Neural cell (in vitro differentiated cells): ENCODE data around the gene FKRP. TPM values are rescaled to one million over a fixed set of nuclear protein-coding genes. Genes with fewer than 3 reads are reported as not detected.

Source experiments
- H2AFZ ChIP-seq: fragments of 200-600, 300-800 bp; sonication (generic), shearing (Covaris generic); 2 replicates; pipeline ENCODE4 v1.6.0; 2014; ENCODE audit warnings: low read depth, mild to moderate bottlenecking, antibody characterized with exemption, low read length, moderate library complexity
- H3F3A ChIP-seq: fragments of 200-600 bp; shearing (Covaris generic); 2 replicates; pipeline ENCODE4 v1.6.1; 2016; ENCODE audit warnings: mild to moderate bottlenecking, moderate library complexity, mixed read lengths, antibody characterized with exemption, low read length; ENCODE audit not compliant: insufficient read depth, poor library complexity, severe bottlenecking
- H3K27ac ChIP-seq: fragments of 200-600, 300-800 bp; sonication (generic), shearing (Covaris generic); 2 replicates; pipeline ENCODE4 v1.5.1; 2014; ENCODE audit warnings: mild to moderate bottlenecking, low read length, moderate library complexity
- H3K27me3 ChIP-seq: fragments of 300-800, 200-600 bp; sonication (generic), shearing (Covaris generic); 2 replicates; pipeline ENCODE4 v1.6.0; 2014; ENCODE audit warnings: mild to moderate bottlenecking, low read depth, low read length, moderate library complexity; ENCODE audit not compliant: insufficient read depth
- H3K36me3 ChIP-seq: fragments of 300-800, 200-600 bp; sonication (generic), shearing (Covaris generic); 2 replicates; pipeline ENCODE4 v1.5.1; 2014; ENCODE audit warnings: mild to moderate bottlenecking, antibody characterized with exemption, low read length, moderate library complexity; ENCODE audit not compliant: insufficient read depth
- H3K4me2 ChIP-seq: fragments of 300-800, 200-600 bp; sonication (generic), shearing (Covaris generic); 2 replicates; pipeline ENCODE4 v1.6.0; 2014; ENCODE audit warnings: mild to moderate bottlenecking, low read length
- H3K4me3 ChIP-seq: fragments of 300-800, 200-600 bp; sonication (generic), shearing (Covaris generic); 2 replicates; pipeline ENCODE4 v1.5.1; 2014; ENCODE audit warnings: mild to moderate bottlenecking, low read length, moderate library complexity
- H3K79me2 ChIP-seq: fragments of 200-600 bp; shearing (Covaris generic); replicated peaks from 2 replicates; pipeline ENCODE4 v1.6.0; 2014; ENCODE audit warnings: mild to moderate bottlenecking, low read length, moderate library complexity; ENCODE audit not compliant: insufficient read depth
- H3K9ac ChIP-seq: fragments of 300-800, 200-600 bp; sonication (generic), shearing (Covaris generic); 2 replicates; pipeline ENCODE4 v1.6.1; 2016; ENCODE audit warnings: mild to moderate bottlenecking, low read length, mixed read lengths
- H3K9me2 ChIP-seq: fragments of 200-600 bp; shearing (Covaris generic); 2 replicates; pipeline ENCODE4 v1.6.1; 2016; ENCODE audit warnings: mild to moderate bottlenecking, low read length, mixed read lengths; ENCODE audit not compliant: insufficient read depth
- H3K9me3 ChIP-seq: fragments of 200-600, 300-800 bp; sonication (generic), shearing (Covaris generic); 2 replicates; pipeline ENCODE4 v1.6.1; 2016; ENCODE audit warnings: mild to moderate bottlenecking, mixed run types, low read length, moderate library complexity, mixed read lengths
- H4K20me1 ChIP-seq: fragments of 200-600 bp; shearing (Covaris generic); 2 replicates; pipeline ENCODE4 v1.6.1; 2016; ENCODE audit warnings: mild to moderate bottlenecking, mixed run types; ENCODE audit not compliant: insufficient read depth
- CTCF ChIP-seq: fragments of 450-650 bp; IDR thresholded peaks from 2 replicates; pipeline ENCODE4 v1.5.1; 2014; ENCODE audit warnings: antibody characterized with exemption, mild to moderate bottlenecking, moderate library complexity; ENCODE audit not compliant: poor library complexity, severe bottlenecking
- EP300 ChIP-seq: fragments of 450-650 bp; conservative IDR thresholded peaks from 2 replicates; pipeline ENCODE4 v1.6.1; 2014; ENCODE audit warnings: antibody characterized with exemption, mild to moderate bottlenecking, moderate library complexity; ENCODE audit not compliant: poor library complexity, severe bottlenecking
- EZH2 ChIP-seq: fragments of 200-600, 300-800 bp; shearing (Covaris generic), sonication (generic); IDR thresholded peaks from 2 replicates; pipeline ENCODE4 v1.6.1; 2014; ENCODE audit warnings: antibody characterized with exemption, low read length, borderline replicate concordance, mild to moderate bottlenecking; ENCODE audit not compliant: insufficient read depth, poor library complexity, severe bottlenecking
- MXI1 ChIP-seq: fragments of 450-650 bp; conservative IDR thresholded peaks from 2 replicates; pipeline ENCODE4 v1.6.1; 2014; ENCODE audit warnings: antibody characterized with exemption, mild to moderate bottlenecking; ENCODE audit not compliant: poor library complexity, severe bottlenecking
- POLR2AphosphoS5 ChIP-seq: IDR thresholded peaks from 2 replicates; pipeline ENCODE4 v1.6.1; 2012
- RAD21 ChIP-seq: fragments of 450-650 bp; conservative IDR thresholded peaks from 2 replicates; pipeline ENCODE4 v1.6.1; 2014; ENCODE audit warnings: antibody characterized with exemption, mild to moderate bottlenecking, moderate library complexity
- REST ChIP-seq: IDR thresholded peaks from 2 replicates; pipeline ENCODE4 v1.6.1; 2012; ENCODE audit warnings: borderline replicate concordance
- SMC3 ChIP-seq: fragments of 450-650 bp; conservative IDR thresholded peaks from 2 replicates; pipeline ENCODE4 v1.6.1; 2014; ENCODE audit warnings: antibody characterized with exemption, mild to moderate bottlenecking, moderate library complexity; ENCODE audit not compliant: poor library complexity
- TAF1 ChIP-seq: IDR thresholded peaks from 2 replicates; pipeline ENCODE4 v1.6.1; 2012; ENCODE audit warnings: low read depth
- polyA plus RNA-seq: library from polyadenylated mRNA; depleted of rRNA; stranded (reverse); fragments of >200 nt; gene quantifications from 2 replicates; pipeline ENCODE4 v1.2.3, GENCODE V29; 2014

The FKRP gene
- polyA plus RNA-seq, 1 donor from 2014 or later: 27.8 TPM

- TF ChIP-seq SMC3 (no peak), RAD21 (no peak), POLR2AphosphoS5 (no peak), TAF1 (no peak), REST (no peak)
- Histone ChIP-seq H3K36me3 (peaks cover 6% of the 10 kb centered on the region), H3K9me3 (no peaks in the 10 kb centered on the region), H3K4me2 (no peak overlapping the region), H3K4me3 (no peak overlapping the region), H3K9ac (no peak overlapping the region), H3K9me2 (no peaks in the 10 kb centered on the region), H3F3A (no peaks in the 10 kb centered on the region), H4K20me1 (peaks cover 32% of the 10 kb centered on the region), H3K27me3 (no peaks in the 10 kb centered on the region), H3K79me2 (peaks cover 44% of the 10 kb centered on the region), H3K27ac (no peak overlapping the region), H2AFZ (no peak overlapping the region)
These were observed 9.1 kb upstream of the FKRP start for GRCh38 chr19:46736531-46737297.

- Histone ChIP-seq H3F3A (no peaks in the 10 kb centered on the region), H3K27me3 (no peaks in the 10 kb centered on the region), H3K9me3 (no peaks in the 10 kb centered on the region), H3K27ac (no peak overlapping the region), H3K79me2 (peaks cover 50% of the 10 kb centered on the region), H3K4me2 (no peak overlapping the region), H3K4me3 (no peak overlapping the region), H3K9me2 (no peaks in the 10 kb centered on the region), H3K36me3 (peaks cover 6% of the 10 kb centered on the region), H3K9ac (no peak overlapping the region), H2AFZ (no peak overlapping the region), H4K20me1 (peaks cover 33% of the 10 kb centered on the region)
- TF ChIP-seq CTCF (no peak), RAD21 (no peak), MXI1 (no peak), SMC3 (no peak), POLR2AphosphoS5 (no peak), REST (no peak), TAF1 (no peak), EP300 (no peak), EZH2 (no peak)
These were observed 8.6 kb upstream of the FKRP start for GRCh38 chr19:46737298-46737654.
